T-helper 17 cell (primary cell): Measurements from ENCODE around the gene PRRC2B. TPM values are rescaled to one million over a fixed set of nuclear protein-coding genes. Genes with fewer than 3 reads are reported as not detected.
"Not testable (repeated sequence)": the region's sequence is repeated elsewhere in the genome, so short reads cannot be mapped to it uniquely, and the experiment has no call there.

Source experiments
- ATAC-seq: fragments of 150-1000 bp; cut with Tn5 transposase; 2 replicates; pipeline ENCODE4 v1.10.0; 2021; ENCODE audit warnings: mild to moderate bottlenecking, moderate library complexity
- DNase-seq, 3 donors: peaks; one replicate each; pipeline versions ENCODE4 v3.0.0 to v3.0.0-alpha.2; 2020 to 2021
- H3K9me3 ChIP-seq: one replicate; pipeline ENCODE4 v1.7.0; 2013; ENCODE audit warnings: low read length, mild to moderate bottlenecking; ENCODE audit not compliant: control insufficient read depth, poor library complexity, severe bottlenecking
- H3K27ac Mint-ChIP-seq: one replicate; pipeline ENCODE4 v1.8.0; 2022; ENCODE audit warnings: mild to moderate bottlenecking, moderate library complexity, mixed read lengths
- H3K27me3 Mint-ChIP-seq: one replicate; pipeline ENCODE4 v1.8.0; 2022; ENCODE audit warnings: mixed read lengths
- H3K36me3 Mint-ChIP-seq: one replicate; pipeline ENCODE4 v1.8.0; 2022; ENCODE audit warnings: low read depth, mixed read lengths
- H3K4me1 Mint-ChIP-seq: one replicate; pipeline ENCODE4 v1.8.0; 2022; ENCODE audit warnings: mild to moderate bottlenecking, mixed read lengths
- H3K4me3 Mint-ChIP-seq: one replicate; pipeline ENCODE4 v1.8.0; 2022; ENCODE audit warnings: mild to moderate bottlenecking, moderate library complexity, mixed read lengths
- total RNA-seq, 4 donors: library from RNA in 2 of 4; stranded (reverse) in 2 of 4; gene quantifications; one replicate each; pipeline ENCODE4 v1.2.3 and lab custom pipeline; 2022 to 2026

PRRC2B gene
- total RNA-seq, 2 donors from 2014 or later = 193 to 241 TPM

- ATAC-seq (peak; percentile 48), DNase-seq (no peak)
- no peaks in the 10 kb centered on the region for H3K9me3 ChIP-seq
- H3K4me3 Mint-ChIP-seq = no peak overlapping the region
- peak overlapping the region; percentile 4 for H3K27ac Mint-ChIP-seq
- H3K4me1 Mint-ChIP-seq = peaks cover 12% of the 10 kb centered on the region
- no peaks in the 10 kb centered on the region for H3K27me3 Mint-ChIP-seq
- H3K36me3 Mint-ChIP-seq = peaks cover 9% of the 10 kb centered on the region
Measured at GRCh38 chr9:131441441-131441840, 47.6 kb downstream of the PRRC2B start.

GRCh38 chr9:131442351-131442750 lies 48.5 kb downstream of the PRRC2B start:
- Mint-ChIP-seq H3K36me3 (peaks cover 12% of the 10 kb centered on the region), H3K4me3 (peak overlapping the region; percentile 12), H3K4me1 (peaks cover 10% of the 10 kb centered on the region), H3K27me3 (no peaks in the 10 kb centered on the region), H3K27ac (peak overlapping the region; percentile 4)
- no peaks in the 10 kb centered on the region for H3K9me3 ChIP-seq
- ATAC-seq = no peak
- no peak for DNase-seq

- Mint-ChIP-seq H3K36me3 (peaks cover 9% of the 10 kb centered on the region), H3K27me3 (no peaks in the 10 kb centered on the region), H3K4me3 (no peak overlapping the region), H3K4me1 (peaks cover 8% of the 10 kb centered on the region), H3K27ac (no peak overlapping the region)
- no peaks in the 10 kb centered on the region for H3K9me3 ChIP-seq
- no peak for ATAC-seq
- DNase-seq = no peak
Measured at GRCh38 chr9:131443648-131444047, 49.8 kb downstream of the PRRC2B start.

DNA sequence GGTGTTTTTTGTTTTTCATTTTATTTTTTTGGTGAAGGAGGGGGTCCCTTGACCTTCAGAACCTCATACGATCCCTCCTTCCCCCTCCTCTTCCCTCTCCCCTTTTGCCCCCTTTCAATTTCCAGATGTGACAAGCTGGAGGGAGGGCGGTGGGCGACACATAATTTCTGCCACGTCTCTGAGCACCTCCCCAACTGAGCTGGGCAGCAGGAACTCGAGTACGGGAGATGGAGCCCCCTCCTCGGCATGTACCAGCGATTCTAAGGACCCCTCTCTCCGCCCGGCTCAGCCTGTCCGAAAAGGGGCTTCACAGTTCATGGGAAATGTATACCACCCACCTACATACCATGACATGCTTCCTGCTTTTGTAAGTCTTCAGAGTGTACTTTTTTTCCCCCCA lies 52.4 kb downstream of the PRRC2B start:
- Mint-ChIP-seq H3K4me1 (peaks cover 3% of the 10 kb centered on the region), H3K27me3 (no peaks in the 10 kb centered on the region), H3K27ac (no peak overlapping the region), H3K4me3 (no peak overlapping the region), H3K36me3 (peaks cover 3% of the 10 kb centered on the region)
- DNase-seq (no peak), ATAC-seq (no peak)
- no peaks in the 10 kb centered on the region for H3K9me3 ChIP-seq

DNA sequence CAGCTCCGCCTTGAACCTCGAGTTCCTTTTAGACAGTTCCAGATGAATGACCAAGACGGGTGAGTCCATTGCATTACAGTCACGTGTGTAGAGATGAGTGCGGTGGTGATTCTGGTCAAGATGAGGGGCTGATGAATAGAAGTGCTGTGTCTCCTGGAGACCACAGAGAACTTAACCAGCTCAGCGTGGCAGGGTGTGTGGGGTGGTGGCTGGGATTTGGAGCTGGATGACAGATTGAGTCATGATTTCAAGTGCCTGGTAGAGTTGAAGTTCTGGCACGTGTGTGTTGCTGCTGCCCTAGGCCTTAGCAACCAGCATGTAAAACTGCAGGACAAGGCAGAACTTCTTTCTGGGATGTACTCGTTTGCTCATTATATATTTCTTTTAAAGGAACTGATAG lies 53.3 kb downstream of the PRRC2B start:
- H3K27ac Mint-ChIP-seq = peak overlapping the region; percentile 65
- ATAC-seq = no peak
- no peak overlapping the region for H3K4me3 Mint-ChIP-seq
- H3K4me1 Mint-ChIP-seq = peaks cover 7% of the 10 kb centered on the region
- H3K9me3 ChIP-seq = no peaks in the 10 kb centered on the region
- DNase-seq = no peak
- H3K36me3 Mint-ChIP-seq = peaks cover 3% of the 10 kb centered on the region
- H3K27me3 Mint-ChIP-seq = no peaks in the 10 kb centered on the region

- H3K9me3 ChIP-seq = no peaks in the 10 kb centered on the region
- DNase-seq (no peak), ATAC-seq (no peak)
- Mint-ChIP-seq H3K36me3 (peaks cover 3% of the 10 kb centered on the region), H3K27me3 (no peaks in the 10 kb centered on the region), H3K27ac (peak overlapping the region; percentile 65), H3K4me1 (peaks cover 8% of the 10 kb centered on the region), H3K4me3 (no peak overlapping the region)
Measured at GRCh38 chr9:131447600-131447999, 53.7 kb downstream of the PRRC2B start.

GRCh38 chr9:131448818-131449217 lies 54.9 kb downstream of the PRRC2B start:
- Mint-ChIP-seq H3K4me3 (no peak overlapping the region), H3K27ac (peak overlapping the region; percentile 57), H3K4me1 (peaks cover 13% of the 10 kb centered on the region), H3K27me3 (no peaks in the 10 kb centered on the region), H3K36me3 (peaks cover 3% of the 10 kb centered on the region)
- ATAC-seq (no peak), DNase-seq (no peak)
- no peaks in the 10 kb centered on the region for H3K9me3 ChIP-seq

DNA sequence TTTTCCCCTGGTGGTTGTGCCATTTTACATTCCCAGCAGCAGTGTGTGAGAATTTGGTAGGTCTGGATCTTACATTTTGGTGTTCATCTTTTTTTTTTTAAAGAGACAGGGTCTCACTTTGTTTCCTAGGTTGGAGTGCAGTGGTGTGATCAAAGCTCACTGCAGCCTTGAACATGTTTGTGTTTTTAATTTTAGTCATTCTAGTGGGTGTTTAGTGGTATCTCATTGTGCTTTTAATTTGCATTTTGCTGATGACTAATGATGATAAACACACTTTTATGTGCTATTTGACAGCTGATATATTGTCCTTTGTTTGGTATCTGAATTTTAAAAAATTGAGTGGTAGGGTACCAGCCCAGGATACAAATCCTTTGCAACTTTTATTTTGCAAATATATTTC lies 55.4 kb downstream of the PRRC2B start:
- Mint-ChIP-seq H3K27me3 (no peaks in the 10 kb centered on the region), H3K27ac (peak overlapping the region; percentile 57), H3K36me3 (peaks cover 3% of the 10 kb centered on the region), H3K4me3 (no peak overlapping the region), H3K4me1 (peaks cover 13% of the 10 kb centered on the region)
- no peak for ATAC-seq
- H3K9me3 ChIP-seq = no peaks in the 10 kb centered on the region
- no peak for DNase-seq

DNA sequence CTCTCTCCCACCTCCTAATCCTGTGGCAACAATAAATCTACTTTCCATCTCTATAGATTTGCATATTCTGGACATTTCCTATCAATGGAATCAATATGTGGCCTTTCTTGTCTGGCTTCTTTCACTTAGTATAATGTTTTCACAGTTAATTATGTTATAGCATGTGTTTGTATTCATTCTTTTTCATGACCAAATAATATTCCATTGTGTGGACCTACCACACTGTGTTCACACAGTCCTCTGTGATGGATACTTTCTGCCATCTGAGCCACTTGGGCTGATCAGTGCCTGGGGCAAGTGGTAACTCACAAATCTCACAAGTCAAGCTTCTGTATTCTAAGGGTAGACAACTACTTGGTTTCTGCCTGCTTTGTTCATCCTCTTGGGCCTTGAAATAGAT lies 60.1 kb downstream of the PRRC2B start:
- no peaks in the 10 kb centered on the region for H3K9me3 ChIP-seq
- H3K4me1 Mint-ChIP-seq = peaks cover 15% of the 10 kb centered on the region
- no peak overlapping the region for H3K27ac Mint-ChIP-seq
- no peak for DNase-seq
- no peaks in the 10 kb centered on the region for H3K27me3 Mint-ChIP-seq
- no peak overlapping the region for H3K4me3 Mint-ChIP-seq
- no peak for ATAC-seq
- H3K36me3 Mint-ChIP-seq = peaks cover 9% of the 10 kb centered on the region

DNA sequence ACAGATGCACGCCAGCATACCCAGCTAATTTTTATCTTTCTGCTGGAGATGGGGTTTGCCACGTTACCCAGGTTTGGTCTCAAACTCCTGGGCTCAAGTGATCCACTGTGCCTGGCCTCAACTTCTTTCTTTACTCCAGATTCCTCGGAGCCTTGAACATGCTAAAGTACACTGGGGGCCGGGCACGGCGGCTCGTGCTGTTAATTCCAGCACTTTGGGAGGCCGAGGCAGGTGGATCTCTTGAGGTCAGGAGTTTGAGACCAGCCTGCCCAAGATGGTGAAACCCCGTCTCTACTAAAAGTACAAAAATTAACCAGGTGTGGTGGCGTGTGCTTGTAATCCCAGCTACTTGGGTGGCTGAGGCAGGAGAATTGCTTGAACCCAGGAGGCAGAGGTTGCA lies 61.8 kb downstream of the PRRC2B start:
- not testable (repeated sequence) for DNase-seq, H3K4me3 Mint-ChIP-seq, H3K9me3 ChIP-seq, H3K36me3 Mint-ChIP-seq, ATAC-seq, H3K27me3 Mint-ChIP-seq
- H3K27ac Mint-ChIP-seq = peak overlapping the region; percentile 51
- H3K4me1 Mint-ChIP-seq = peaks cover 15% of the 10 kb centered on the region

DNA sequence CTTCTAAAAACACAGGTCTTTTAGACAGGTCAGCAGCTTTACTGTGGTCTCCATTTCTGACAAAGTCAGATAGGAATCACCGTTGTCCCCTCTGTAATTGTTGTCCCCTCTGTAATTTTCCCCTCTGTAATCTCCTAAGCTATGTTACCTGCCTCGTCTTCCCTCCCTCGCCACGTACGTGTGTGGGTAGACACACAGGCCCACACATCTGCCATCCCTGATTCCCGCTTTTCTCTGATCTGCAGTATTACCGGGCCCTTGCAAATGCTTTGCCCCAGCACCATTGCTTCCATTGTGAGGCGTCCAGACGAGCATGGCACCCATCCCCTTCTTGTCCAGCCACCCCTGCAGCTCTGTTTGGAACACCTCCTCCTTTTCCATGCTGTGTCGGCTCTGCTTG lies 63.9 kb downstream of the PRRC2B start:
- Mint-ChIP-seq H3K4me1 (peaks cover 15% of the 10 kb centered on the region), H3K27me3 (no peaks in the 10 kb centered on the region), H3K27ac (no peak overlapping the region), H3K4me3 (peak overlapping the region; percentile 31), H3K36me3 (peaks cover 12% of the 10 kb centered on the region)
- no peaks in the 10 kb centered on the region for H3K9me3 ChIP-seq
- DNase-seq (no peak), ATAC-seq (no peak)

DNA sequence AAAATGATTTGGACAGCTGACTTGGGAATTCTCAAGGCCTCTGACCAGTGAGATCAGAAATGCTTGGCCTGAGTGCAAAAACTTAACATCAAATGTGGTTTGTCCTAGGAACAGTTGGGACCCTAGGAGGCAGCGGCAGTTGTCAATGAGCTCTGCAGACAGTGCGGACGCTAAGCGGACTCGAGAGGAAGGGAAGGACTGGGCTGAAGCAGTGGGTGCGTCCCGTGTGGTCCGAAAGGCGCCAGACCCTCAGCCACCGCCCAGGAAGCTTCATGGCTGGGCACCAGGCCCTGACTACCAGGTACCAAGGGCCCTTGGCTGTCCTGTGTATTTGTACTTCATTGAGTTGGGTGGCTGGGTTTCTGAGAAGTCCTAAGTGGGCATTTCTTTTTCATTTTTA lies 65.2 kb downstream of the PRRC2B start:
- no peak overlapping the region for H3K27ac Mint-ChIP-seq
- H3K9me3 ChIP-seq = no peaks in the 10 kb centered on the region
- peaks cover 12% of the 10 kb centered on the region for H3K36me3 Mint-ChIP-seq
- ATAC-seq (no peak), DNase-seq (no peak)
- H3K4me3 Mint-ChIP-seq = no peak overlapping the region
- no peaks in the 10 kb centered on the region for H3K27me3 Mint-ChIP-seq
- peaks cover 11% of the 10 kb centered on the region for H3K4me1 Mint-ChIP-seq

GRCh38 chr9:131461166-131461565 lies 67.3 kb downstream of the PRRC2B start:
- Mint-ChIP-seq H3K36me3 (peaks cover 12% of the 10 kb centered on the region), H3K4me1 (peaks cover 11% of the 10 kb centered on the region), H3K4me3 (no peak overlapping the region), H3K27ac (peak overlapping the region; percentile 76), H3K27me3 (no peaks in the 10 kb centered on the region)
- no peak for DNase-seq
- ATAC-seq = no peak
- H3K9me3 ChIP-seq = no peaks in the 10 kb centered on the region

- Mint-ChIP-seq H3K4me1 (peaks cover 5% of the 10 kb centered on the region), H3K36me3 (peaks cover 4% of the 10 kb centered on the region), H3K4me3 (no peak overlapping the region), H3K27me3 (no peaks in the 10 kb centered on the region), H3K27ac (peak overlapping the region; percentile 67)
- H3K9me3 ChIP-seq = no peaks in the 10 kb centered on the region
- ATAC-seq = no peak
- DNase-seq = no peak
Measured at GRCh38 chr9:131464354-131465000, 70.6 kb downstream of the PRRC2B start.
